HG02763 (cell line): ENCODE results near the gene SERINC5.
"Not testable (repeated sequence)": the region's sequence is repeated elsewhere in the genome, so short reads cannot be mapped to it uniquely, and the experiment has no call there.

ENCODE experiments used
- ATAC-seq: cut with Tn5 transposase; IDR thresholded peaks from one replicate; pipeline ENCODE4 v1.9.1; 2021; ENCODE audit warnings: mild to moderate bottlenecking, moderate library complexity; ENCODE audit not compliant: unreplicated experiment

SERINC5 gene

GRCh38 chr5:80255811-80256712 is at the start of gene SERINC5:
TSS of gene SERINC5 (minus strand) at chr5:80256048. CDS start at chr5:80255922, 126 bp downstream.
- ATAC-seq: peak; percentile 90

- no peak for ATAC-seq
Measured at GRCh38 chr5:80302636-80303035, 46.8 kb upstream of the SERINC5 start.

DNA sequence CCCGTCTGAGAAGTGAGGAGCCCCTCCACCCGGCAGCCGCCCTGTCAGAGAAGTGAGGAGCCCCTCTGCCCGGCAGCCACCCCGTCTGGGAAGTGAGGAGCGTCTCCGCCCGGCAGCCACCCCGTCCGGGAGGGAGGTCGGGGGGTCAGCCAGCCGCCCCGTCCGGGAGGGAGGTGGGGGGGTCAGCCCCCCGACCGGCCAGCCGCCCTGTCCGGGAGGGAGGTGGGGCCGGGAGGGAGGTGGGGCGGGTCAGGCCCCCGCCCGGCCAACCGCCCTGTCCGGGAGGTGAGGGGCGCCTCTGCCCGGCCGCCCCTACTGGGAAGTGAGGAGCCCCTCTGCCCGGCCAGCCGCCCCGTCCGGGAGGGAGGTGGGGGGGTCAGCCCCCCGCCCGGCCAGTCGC is 45.5 kb upstream of the SERINC5 start:
- ATAC-seq: not testable (repeated sequence)

- not testable (repeated sequence) for ATAC-seq
Measured at GRCh38 chr5:80300796-80301195, 44.9 kb upstream of the SERINC5 start.

DNA sequence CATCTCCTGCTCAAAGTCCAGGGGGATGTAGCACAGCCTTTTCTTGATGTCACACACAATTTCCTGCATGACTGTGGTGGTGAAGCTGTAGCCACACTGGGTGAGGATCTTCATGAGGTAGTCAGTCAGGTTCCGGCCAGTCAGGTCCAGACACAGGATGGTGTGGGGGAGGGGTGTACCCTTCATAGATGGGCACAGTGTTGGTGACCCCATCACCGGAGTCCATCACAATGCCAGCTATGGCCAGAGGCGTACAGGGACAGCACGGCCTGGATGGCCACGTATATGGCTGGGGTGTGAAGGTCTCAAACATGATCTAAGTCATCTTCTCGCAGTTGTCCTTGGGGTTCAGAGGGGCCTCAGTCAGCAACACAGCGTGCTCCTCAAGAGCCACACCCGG is 44.3 kb upstream of the SERINC5 start:
- ATAC-seq: no peak

DNA sequence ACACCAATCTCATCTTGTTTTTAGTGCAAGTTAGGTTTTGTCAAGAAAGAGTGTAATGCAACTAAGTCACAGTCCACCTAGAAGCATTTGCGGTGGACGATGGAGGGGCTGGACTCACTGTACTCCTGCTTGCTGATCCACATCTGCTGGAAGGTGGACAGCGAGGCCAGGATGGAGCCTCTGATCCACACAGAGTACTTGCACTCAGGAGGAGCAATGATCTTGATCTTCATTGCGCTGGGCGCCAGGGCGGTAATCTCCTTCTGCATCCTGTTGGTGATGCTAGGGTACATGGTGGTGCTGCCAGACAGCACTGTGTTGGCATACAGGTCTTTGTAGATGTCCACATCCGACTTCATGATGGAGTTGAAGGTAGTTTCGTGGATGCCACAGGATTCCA is 43.8 kb upstream of the SERINC5 start:
- ATAC-seq: no peak

- no peak for ATAC-seq
Measured at GRCh38 chr5:80296121-80296520, 40.3 kb upstream of the SERINC5 start.

- ATAC-seq: no peak
Measured at GRCh38 chr5:80291761-80292160, 35.9 kb upstream of the SERINC5 start.

GRCh38 chr5:80289320-80289719 is 33.5 kb upstream of the SERINC5 start:
- no peak for ATAC-seq

DNA sequence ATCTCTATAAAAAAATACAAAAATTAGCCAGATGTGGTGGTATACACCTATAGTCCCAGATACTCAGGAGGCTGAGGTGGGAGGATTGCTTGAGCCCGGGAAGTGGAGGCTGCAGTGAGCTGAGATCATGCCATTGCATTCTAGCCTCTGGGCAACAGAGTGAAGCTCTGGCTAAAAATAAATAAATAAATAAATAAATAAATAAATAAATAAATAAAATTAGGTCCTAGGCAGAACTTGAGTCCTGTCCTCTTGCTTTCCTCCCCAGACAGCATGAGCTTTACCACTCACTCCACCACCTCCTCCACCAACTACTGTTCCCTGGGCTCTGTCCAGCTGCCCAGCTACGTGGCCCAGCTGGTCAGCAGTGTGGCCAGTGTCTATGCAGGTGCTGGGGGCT is 32.3 kb upstream of the SERINC5 start:
- no peak for ATAC-seq

- no peak for ATAC-seq
Measured at GRCh38 chr5:80284720-80285119, 28.9 kb upstream of the SERINC5 start.

DNA sequence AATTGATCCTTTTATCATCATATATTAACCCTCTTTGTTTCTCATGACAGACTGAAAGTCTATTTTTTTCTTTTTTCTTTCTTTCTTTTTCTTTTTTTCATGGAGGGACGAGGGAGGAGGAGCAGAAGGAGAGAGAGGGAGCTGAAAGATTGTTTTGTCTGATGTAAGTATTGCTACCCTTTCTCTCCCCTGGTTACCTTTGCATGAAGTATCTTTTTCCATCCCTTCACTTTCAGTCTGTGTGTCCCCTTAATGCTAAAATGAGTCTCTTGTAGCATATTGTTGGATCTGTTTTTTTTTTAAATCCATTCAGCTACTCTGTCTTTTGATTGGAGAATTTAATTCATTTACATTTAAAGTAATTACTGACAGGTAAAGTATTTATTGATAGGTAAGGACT is 27.5 kb upstream of the SERINC5 start:
- no peak for ATAC-seq

- no peak for ATAC-seq
Measured at GRCh38 chr5:80282054-80282453, 26.2 kb upstream of the SERINC5 start.

GRCh38 chr5:80277191-80277590 is 21.3 kb upstream of the SERINC5 start:
- ATAC-seq: no peak

- ATAC-seq: no peak
Measured at GRCh38 chr5:80276186-80276585, 20.3 kb upstream of the SERINC5 start.

DNA sequence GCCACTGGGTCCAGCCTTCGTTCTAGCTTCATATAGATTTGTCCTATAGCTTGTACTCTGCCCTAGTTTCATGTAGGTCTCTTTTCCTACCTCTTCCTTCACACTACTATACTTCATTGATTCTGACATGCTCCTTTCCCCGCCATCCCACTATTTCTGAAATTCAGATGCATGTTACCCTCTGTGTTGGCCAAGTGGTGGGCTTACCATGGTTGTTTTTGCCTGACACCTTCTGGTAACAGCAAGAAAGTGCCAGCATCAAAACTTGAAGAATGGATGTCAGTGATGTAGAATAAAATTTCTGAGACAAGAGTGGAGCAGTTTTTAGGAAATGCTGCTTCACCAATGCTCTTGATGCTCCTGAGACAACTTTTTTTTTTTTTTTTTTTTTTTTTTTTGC is 19.5 kb upstream of the SERINC5 start:
- ATAC-seq: no peak

DNA sequence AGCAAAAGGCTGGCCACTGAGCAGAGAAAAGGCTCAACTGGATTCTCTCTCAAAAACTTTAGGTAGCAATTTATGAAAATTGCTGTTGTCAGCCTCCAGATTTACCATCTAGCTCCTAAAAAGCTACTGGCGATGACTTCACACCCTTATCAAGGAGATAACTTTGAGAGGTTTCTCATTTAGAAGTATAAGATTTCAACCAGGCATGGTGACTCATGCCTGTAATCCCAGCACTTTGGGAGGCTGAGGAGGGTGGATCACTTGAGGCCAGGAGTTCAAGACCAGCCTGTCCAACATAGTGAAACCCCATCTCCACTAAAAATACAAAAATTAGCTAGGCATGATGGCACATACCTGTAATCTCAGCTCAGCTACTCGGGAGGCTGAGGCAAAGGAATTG is 14.7 kb upstream of the SERINC5 start:
- ATAC-seq: not testable (repeated sequence)

GRCh38 chr5:80269991-80270438 is 14.2 kb upstream of the SERINC5 start:
- no peak for ATAC-seq

DNA sequence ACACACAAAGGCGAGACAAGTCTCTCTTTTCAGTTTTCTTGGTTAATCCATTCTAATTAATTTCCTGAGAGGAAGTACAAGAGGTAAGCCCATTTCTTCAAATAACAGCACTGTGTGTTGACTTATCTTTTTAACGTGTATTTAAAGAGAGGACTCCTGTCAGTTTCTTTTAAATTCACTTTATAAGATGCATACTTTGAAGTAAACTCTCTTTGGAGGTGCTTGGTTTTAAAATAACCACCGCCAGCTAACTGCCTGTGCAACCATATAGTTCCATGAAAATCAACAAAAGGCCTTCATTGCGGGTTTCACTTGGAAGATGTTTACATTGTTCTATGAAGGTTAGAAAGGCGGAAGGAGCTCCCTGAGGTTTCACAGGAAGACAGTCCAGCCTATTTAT is 13.1 kb upstream of the SERINC5 start:
- ATAC-seq: no peak

- ATAC-seq: no peak
Measured at GRCh38 chr5:80266566-80266965, 10.7 kb upstream of the SERINC5 start.

GRCh38 chr5:80260461-80260860 is 4.6 kb upstream of the SERINC5 start:
- ATAC-seq: no peak

GRCh38 chr5:80259511-80260203 is 3.8 kb upstream of the SERINC5 start:
- ATAC-seq: no peak
